IMR-90 (cell line): Measurements from ENCODE around the gene HERC3. TPM values are rescaled to one million over a fixed set of nuclear protein-coding genes. Genes with fewer than 3 reads are reported as not detected.
A peak's percentile ranks its signal among the peaks of the same experiment; 100 is the strongest.

Source experiments
- ATAC-seq: fragments of 200-7000 bp; cut with Tn5 transposase; 2 replicates; pipeline ENCODE4 v1.9.1; 2020; ENCODE audit warnings: low read depth, mild to moderate bottlenecking, moderate library complexity
- BruUV-seq: library from RNA; stranded (reverse); fragments of 400-500 nt; replicated peaks from 2 replicates; lab custom pipeline; 2021; lab: Mats Ljungman, UMichigan
- CTCF ChIA-PET: fragments of 300-600 bp; formaldehyde crosslinking; extraction: SDS; loops from one replicate; lab custom pipeline; 2021; ENCODE audit warnings: antibody characterized with exemption; lab: Yijun Ruan, JAX
- POLR2A ChIA-PET: fragments of 300-600 bp; sonication (Branson Sonifier 250); formaldehyde crosslinking; loops from one replicate; lab custom pipeline; 2022; ENCODE audit warnings: antibody characterized with exemption; ENCODE audit not compliant: unreplicated experiment; lab: Charles Lee
- DNase-seq: peaks from one replicate; pipeline ENCODE4 v3.0.0; 2013
- H2AFZ ChIP-seq: replicated peaks from 2 replicates; pipeline ENCODE3; 2013; ENCODE audit warnings: low read length, mild to moderate bottlenecking; ENCODE audit not compliant: poor library complexity
- H2AK5ac ChIP-seq: 2 replicates; pipeline ENCODE4 v1.6.1; 2013; ENCODE audit warnings: low read depth, low read length, inconsistent platforms
- H2AK9ac ChIP-seq: replicated peaks from 2 replicates; pipeline ENCODE3; 2013; ENCODE audit warnings: mild to moderate bottlenecking, low read depth, low read length, moderate library complexity; ENCODE audit not compliant: poor library complexity
- H2BK120ac ChIP-seq: 2 replicates; pipeline ENCODE4 v1.6.1; 2013; ENCODE audit warnings: low read depth, low read length, inconsistent platforms
- H2BK15ac ChIP-seq: 3 replicates; pipeline ENCODE4 v1.6.1; 2013; ENCODE audit warnings: low read depth, low read length, inconsistent platforms
- H2BK20ac ChIP-seq: 2 replicates; pipeline ENCODE4 v1.6.1; 2013; ENCODE audit warnings: low read depth, mild to moderate bottlenecking, inconsistent platforms, low read length, moderate library complexity
- H2BK5ac ChIP-seq: 2 replicates; pipeline ENCODE4 v1.6.1; 2013; ENCODE audit warnings: mild to moderate bottlenecking, low read depth, low read length, inconsistent platforms; ENCODE audit not compliant: poor library complexity, severe bottlenecking
- H3K14ac ChIP-seq: replicated peaks from 2 replicates; pipeline ENCODE4 v1.6.1; 2013; ENCODE audit warnings: low read depth, low read length, inconsistent platforms
- H3K18ac ChIP-seq: 2 replicates; pipeline ENCODE4 v1.6.1; 2013; ENCODE audit warnings: low read depth, low read length, control low read depth
- H3K23ac ChIP-seq: 2 replicates; pipeline ENCODE4 v1.6.1; 2013; ENCODE audit warnings: low read depth, low read length, inconsistent platforms
- H3K27ac ChIP-seq: 2 replicates; pipeline ENCODE4 v1.5.1; 2013; ENCODE audit warnings: mild to moderate bottlenecking, control low read depth, low read length; ENCODE audit not compliant: insufficient read depth
- H3K27me3 ChIP-seq: 2 replicates; pipeline ENCODE4 v1.6.1; 2013; ENCODE audit warnings: low read length; ENCODE audit not compliant: control insufficient read depth, insufficient read depth
- H3K36me3 ChIP-seq: 2 replicates; pipeline ENCODE4 v1.6.1; 2013; ENCODE audit warnings: low read length, mixed read lengths; ENCODE audit not compliant: control insufficient read depth, insufficient read depth
- H3K4ac ChIP-seq: 2 replicates; pipeline ENCODE4 v1.6.1; 2013; ENCODE audit warnings: low read depth, low read length, inconsistent platforms
- H3K4me1 ChIP-seq: 2 replicates; pipeline ENCODE4 v1.6.1; 2013; ENCODE audit warnings: low read length, mixed read lengths; ENCODE audit not compliant: control insufficient read depth, insufficient read depth
- H3K4me2 ChIP-seq: 2 replicates; pipeline ENCODE4 v1.6.1; 2013; ENCODE audit warnings: low read depth, mild to moderate bottlenecking, control low read depth, low read length, moderate library complexity
- H3K4me3 ChIP-seq: 2 replicates; pipeline ENCODE4 v1.5.1; 2013; ENCODE audit warnings: low read depth, mild to moderate bottlenecking, control low read depth, low read length, moderate library complexity; ENCODE audit not compliant: insufficient read depth
- H3K56ac ChIP-seq: 2 replicates; pipeline ENCODE4 v1.6.1; 2013; ENCODE audit warnings: low read length, inconsistent platforms; ENCODE audit not compliant: insufficient read depth; ENCODE audit errors: extremely low read depth
- H3K79me1 ChIP-seq, 2 experiments: 2 replicates each; pipeline ENCODE4 v1.6.1; 2013; ENCODE audit warnings: low read length in 2 of 2, inconsistent platforms in 1 of 2, low read depth in 1 of 2
- H3K9ac ChIP-seq: 2 replicates; pipeline ENCODE4 v1.6.1; 2013; ENCODE audit warnings: low read depth, low read length, control low read depth
- H3K9me1 ChIP-seq: 2 replicates; pipeline ENCODE4 v1.6.1; 2013; ENCODE audit warnings: low read length, inconsistent platforms; ENCODE audit not compliant: insufficient read depth
- H3K9me3 ChIP-seq: 2 replicates; pipeline ENCODE4 v1.6.1; 2013; ENCODE audit warnings: low read length; ENCODE audit not compliant: control insufficient read depth, insufficient read depth
- H4K20me1 ChIP-seq: 2 replicates; pipeline ENCODE4 v1.6.1; 2013; ENCODE audit warnings: low read length, inconsistent platforms; ENCODE audit not compliant: insufficient read depth
- H4K5ac ChIP-seq: 2 replicates; pipeline ENCODE4 v1.6.1; 2013; ENCODE audit warnings: mild to moderate bottlenecking, low read depth, low read length, control low read depth
- H4K8ac ChIP-seq, 2 experiments: 2 replicates each; pipeline ENCODE4 v1.6.1; 2013; ENCODE audit warnings: low read depth in 2 of 2, low read length in 2 of 2, control low read depth in 1 of 2, inconsistent platforms in 1 of 2
- H4K91ac ChIP-seq: 2 replicates; pipeline ENCODE4 v1.6.1; 2013; ENCODE audit warnings: low read depth, low read length, inconsistent platforms; ENCODE audit not compliant: insufficient read depth
- MAFK ChIP-seq: IDR thresholded peaks from 2 replicates; pipeline ENCODE4 v1.6.1; 2012; ENCODE audit warnings: low read depth, low read length, improper control_type of control experiment
- SMC3 ChIP-seq: fragments of 150-350 bp; IDR thresholded peaks from 2 replicates; pipeline ENCODE4 v1.6.1; 2016; ENCODE audit warnings: low read depth, mild to moderate bottlenecking, antibody characterized with exemption, low read length, moderate library complexity
- WGBS, 2 experiments: methylation state at CpG; one replicate each; pipeline versions ENCODE4 v1.1.5 to v1.1.7; 2013; ENCODE audit warnings: missing lambda C conversion rate in 2 of 2; ENCODE audit not compliant: insufficient read length in 1 of 2; ENCODE audit errors: extremely low coverage in 2 of 2; 5-methylcytosine and 5-hydroxymethylcytosine counted together
- dilution Hi-C: fragments of 300-500 bp; cut with HindIII; formaldehyde crosslinking; loops from one replicate; pipeline ENCODE4 v1.14.3; 2018; ENCODE audit warnings: low sequenced_read_pairs; ENCODE audit not compliant: unreplicated experiment
- in situ Hi-C: fragments of 300-500 bp; cut with MboI; formaldehyde crosslinking; loops from 3 replicates; pipeline ENCODE4 v1.14.3; 2019; ENCODE audit warnings: low sequenced_read_pairs, inconsistent platforms, mixed read lengths
- intact Hi-C: fragments of 100-400 bp; cut with micrococcal nuclease; formaldehyde crosslinking; loops from 2 replicates; pipeline ENCODE4 v1.10.0; 2022
- polyA plus RNA-seq, 3 experiments: library from polyadenylated mRNA; depleted of rRNA; stranded (reverse); fragments of >200 nt; gene quantifications; 2 replicates each; pipeline ENCODE4 v1.2.3, GENCODE V29; 2012; ENCODE audit warnings: low replicate concordance in 1 of 3
- total RNA-seq: library from RNA; depleted of rRNA; stranded (reverse); fragments of >200 nt; gene quantifications from 2 replicates; pipeline ENCODE4 v1.2.3, GENCODE V29; 2012

The HERC3 gene
- total and polyA plus RNA-seq, 2 of the 4 experiments (the other 2 are of a cell fraction) = 8.9 to 9.5 TPM

GRCh38 chr4:88583631-88584470 is 8.4 kb upstream of the HERC3 start:
- H2AFZ ChIP-seq = no peak overlapping the region
- ATAC-seq (no peak), DNase-seq (no peak)
- H2BK120ac ChIP-seq = peak overlapping the region; percentile 46; the same call in 1 of the 2 replicates
- H3K23ac ChIP-seq = no peak overlapping the region
- no peak overlapping the region for H3K56ac ChIP-seq
- H4K8ac ChIP-seq = no peak overlapping the region
- H3K9ac ChIP-seq = no peak overlapping the region
- no peak overlapping the region for H3K18ac ChIP-seq
- no CpG with 5 or more reads among the region's 3 CpGs for WGBS, 2 experiments
- no peaks in the 10 kb centered on the region for H3K9me3 ChIP-seq
- no peaks in the 10 kb centered on the region for H4K20me1 ChIP-seq
- H3K9me1 ChIP-seq = 0 out of 2 replicates have a peak, but pooled peaks cover 3% of the 10 kb centered on the region
- H3K4me2 ChIP-seq = no peak overlapping the region
- H3K14ac ChIP-seq = no peak overlapping the region
- no peak overlapping the region for H4K91ac ChIP-seq
- no peak overlapping the region for H4K5ac ChIP-seq
- no peaks in the 10 kb centered on the region for H3K4me1 ChIP-seq
- no peak overlapping the region for H3K4me3 ChIP-seq
- no TSS peak for BruUV-seq
- no peak overlapping the region for H2AK5ac ChIP-seq
- peaks cover 0 to 2% of the 10 kb centered on the region in 2 experiments; a peak in 1 of 4 replicates for H3K79me1 ChIP-seq
- POLR2A ChIA-PET = no interaction called here
- no peak overlapping the region for H3K4ac ChIP-seq
- no peak overlapping the region for H2BK5ac ChIP-seq
- H2AK9ac ChIP-seq = no peak overlapping the region
- no peaks in the 10 kb centered on the region for H3K36me3 ChIP-seq
- in situ Hi-C loops (no loop called here), intact Hi-C loops (no loop called here), dilution Hi-C loops (no loop called here)
- CTCF ChIA-PET = interaction anchor here (0.6 to 1.4 kb wide), 6 partner anchors 9 to 175 kb away, joined by 3 to 9 read pairs (median 3); no protein-coding TSS in a partner anchor
- TF ChIP-seq MAFK = peak; percentile 52; the same call in 1 of the 2 replicates
- TF ChIP-seq SMC3 = no peak
- no peak overlapping the region for H3K27ac ChIP-seq
- peak overlapping the region; percentile 37; the same call in 1 of the 3 replicates for H2BK15ac ChIP-seq
- H2BK20ac ChIP-seq = peak overlapping the region; percentile 10; the same call in 1 of the 2 replicates
- no peaks in the 10 kb centered on the region for H3K27me3 ChIP-seq
